Stimulated activated CD4-positive, alpha-beta T cell treated with anti-CD3 and anti-CD28 coated beads, Interleukin-4, amount 100 ng/mL, for 1 hour (primary cell): Measurements from ENCODE around the gene SEC61B.
A peak's percentile ranks its signal among the peaks of the same experiment; 100 is the strongest.

Source experiments
- DNase-seq: peaks from one replicate; pipeline ENCODE4 v3.0.0-alpha.2; 2020

SEC61B gene

GRCh38 chr9:99239341-99240060 is 17.4 kb downstream of the SEC61B start:
- no peak for DNase-seq

DNA sequence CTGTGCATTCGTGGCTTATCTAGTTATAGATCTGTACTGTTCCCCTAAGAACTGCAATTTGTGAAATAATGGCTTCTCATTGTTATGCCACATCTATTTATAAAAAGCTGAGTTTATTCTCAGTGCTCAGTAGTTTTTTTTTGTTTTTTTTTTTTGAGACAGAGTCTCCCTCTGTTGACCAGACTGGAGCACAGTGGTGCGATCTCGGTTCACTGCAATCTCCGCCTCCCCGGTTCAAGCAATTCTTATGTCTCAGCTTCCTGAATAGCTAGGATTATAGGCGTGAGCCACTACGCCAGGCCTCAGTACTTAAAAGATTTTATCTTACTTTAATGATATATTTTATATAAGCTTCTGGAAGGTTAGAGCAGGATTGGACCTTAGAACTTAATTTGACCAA is 19.0 kb downstream of the SEC61B start:
- DNase-seq = no peak

DNA sequence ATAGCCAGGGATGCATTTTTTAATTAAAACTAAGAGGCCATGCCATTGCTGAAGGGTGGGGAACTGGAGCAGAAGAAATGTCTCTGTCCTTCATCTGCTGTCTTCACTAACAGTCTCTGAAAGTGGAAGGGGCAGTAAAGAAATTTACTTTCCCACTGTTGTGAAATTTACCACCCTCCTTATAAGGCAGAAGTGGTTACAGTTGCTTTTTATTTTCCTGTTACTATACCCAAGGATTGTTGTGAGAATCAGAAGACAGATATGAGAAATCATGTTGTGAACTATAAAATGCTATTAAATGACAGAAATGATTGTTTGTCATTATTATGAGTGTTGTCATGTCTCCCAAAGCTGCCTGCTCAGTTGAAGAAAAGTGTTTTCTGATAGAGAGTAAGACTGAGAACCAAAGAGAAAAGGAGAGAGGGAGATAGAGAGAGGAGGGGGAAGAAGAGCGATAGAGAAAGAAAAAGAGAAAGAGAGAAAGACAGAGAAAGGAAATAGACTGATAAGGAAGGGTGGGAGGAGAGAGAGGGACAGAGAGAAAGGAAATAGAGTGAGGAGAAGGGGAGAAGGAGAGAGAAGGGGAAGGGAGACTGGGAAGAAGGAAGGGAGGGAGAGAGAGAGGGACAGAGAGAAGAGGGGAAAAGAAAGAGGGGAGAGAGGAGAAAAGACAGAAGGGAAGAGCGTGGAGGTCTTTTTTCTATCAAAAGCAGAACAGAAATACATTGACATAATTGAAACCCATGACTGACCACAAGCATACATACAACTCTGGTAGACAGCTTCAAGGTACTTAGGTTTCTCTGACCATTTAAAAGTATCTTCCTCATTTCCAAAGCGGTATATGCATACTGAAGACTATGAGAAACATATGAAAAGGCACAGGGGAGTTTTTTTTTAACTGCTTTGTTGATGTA is 22.5 kb downstream of the SEC61B start:
- DNase-seq = no peak

DNA sequence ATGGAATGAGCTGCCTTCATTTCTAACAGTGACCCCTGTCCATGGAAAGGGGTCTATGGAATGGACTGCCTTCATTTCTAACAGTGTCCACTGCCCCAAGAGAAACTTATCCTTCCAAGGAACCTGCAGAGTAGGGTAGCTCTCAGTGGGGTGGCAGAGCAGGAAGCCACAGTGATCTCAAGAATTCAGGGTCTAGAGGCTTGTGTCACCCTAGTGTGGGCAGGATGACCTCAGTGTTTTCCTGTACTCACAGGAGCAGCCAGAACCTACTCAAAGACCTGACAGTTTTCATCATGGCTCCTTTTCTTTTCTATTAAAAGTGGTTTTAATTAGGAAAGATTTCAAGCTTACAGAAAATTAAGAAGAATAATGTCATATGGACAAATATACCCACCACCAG is 27.5 kb downstream of the SEC61B start:
- DNase-seq = no peak

- no peak for DNase-seq
Observed at GRCh38 chr9:99251157-99251556, 29.1 kb downstream of the SEC61B start.

GRCh38 chr9:99253134-99253533 is 31.1 kb downstream of the SEC61B start:
- no peak for DNase-seq

GRCh38 chr9:99253772-99254431 is 31.8 kb downstream of the SEC61B start:
- peak; percentile 80 for DNase-seq

GRCh38 chr9:99255651-99256050 is 33.6 kb downstream of the SEC61B start:
- DNase-seq = no peak

GRCh38 chr9:99257723-99258389 is 35.8 kb downstream of the SEC61B start:
- no peak for DNase-seq

GRCh38 chr9:99259231-99259918 is 37.3 kb downstream of the SEC61B start:
- peak; percentile 38 for DNase-seq

- DNase-seq = no peak
Observed at GRCh38 chr9:99261923-99262322, 39.8 kb downstream of the SEC61B start.

- no peak for DNase-seq
Observed at GRCh38 chr9:99262949-99263418, 40.9 kb downstream of the SEC61B start.

DNA sequence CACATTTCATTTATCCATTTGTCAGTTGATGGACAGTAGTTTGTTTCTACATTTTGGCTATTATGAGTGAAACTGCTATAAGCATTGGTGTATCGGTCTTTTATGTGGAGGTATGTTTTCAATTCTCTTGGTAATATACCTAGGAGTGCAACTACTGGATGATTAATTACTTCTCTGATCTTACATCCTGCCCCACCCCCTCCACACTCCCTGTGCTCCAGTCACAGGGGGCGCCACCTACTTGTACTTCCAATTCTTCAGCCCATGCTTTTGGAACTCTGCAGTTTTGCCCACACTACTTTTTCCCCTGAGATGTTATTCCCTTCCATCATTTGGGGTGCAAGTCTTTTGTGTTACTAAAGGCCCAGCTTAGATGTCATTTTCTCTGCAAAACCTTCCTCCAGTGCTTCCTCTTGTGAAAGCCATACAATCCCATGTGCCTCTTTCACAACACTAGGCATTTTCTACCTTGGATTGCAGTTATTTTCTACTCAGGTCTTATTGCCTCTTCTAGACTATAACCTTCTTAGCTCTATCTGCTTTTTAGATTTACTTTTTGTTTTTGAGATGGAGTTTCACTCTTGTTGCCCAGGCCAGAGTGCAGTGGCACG is 42.1 kb downstream of the SEC61B start:
- peak; percentile 32 for DNase-seq

DNA sequence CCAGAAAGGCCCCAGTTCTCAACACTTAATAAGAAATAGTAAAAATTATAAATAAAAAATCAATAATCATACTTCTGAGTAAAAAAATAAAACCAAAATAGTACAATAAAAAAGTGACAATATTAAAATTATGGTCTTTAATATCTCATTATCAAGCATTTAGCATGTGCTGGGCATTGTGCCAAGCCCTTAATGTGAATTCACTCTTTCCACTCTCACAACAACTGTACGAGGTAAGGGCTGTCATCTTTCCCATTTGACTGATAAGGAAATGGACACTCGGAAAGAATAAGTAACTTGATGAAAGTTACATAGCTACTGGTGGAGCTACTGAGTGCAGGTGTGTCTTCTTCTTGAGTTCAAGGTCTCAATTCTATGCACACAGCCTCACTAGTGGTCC is 43.6 kb downstream of the SEC61B start:
- DNase-seq = no peak

DNA sequence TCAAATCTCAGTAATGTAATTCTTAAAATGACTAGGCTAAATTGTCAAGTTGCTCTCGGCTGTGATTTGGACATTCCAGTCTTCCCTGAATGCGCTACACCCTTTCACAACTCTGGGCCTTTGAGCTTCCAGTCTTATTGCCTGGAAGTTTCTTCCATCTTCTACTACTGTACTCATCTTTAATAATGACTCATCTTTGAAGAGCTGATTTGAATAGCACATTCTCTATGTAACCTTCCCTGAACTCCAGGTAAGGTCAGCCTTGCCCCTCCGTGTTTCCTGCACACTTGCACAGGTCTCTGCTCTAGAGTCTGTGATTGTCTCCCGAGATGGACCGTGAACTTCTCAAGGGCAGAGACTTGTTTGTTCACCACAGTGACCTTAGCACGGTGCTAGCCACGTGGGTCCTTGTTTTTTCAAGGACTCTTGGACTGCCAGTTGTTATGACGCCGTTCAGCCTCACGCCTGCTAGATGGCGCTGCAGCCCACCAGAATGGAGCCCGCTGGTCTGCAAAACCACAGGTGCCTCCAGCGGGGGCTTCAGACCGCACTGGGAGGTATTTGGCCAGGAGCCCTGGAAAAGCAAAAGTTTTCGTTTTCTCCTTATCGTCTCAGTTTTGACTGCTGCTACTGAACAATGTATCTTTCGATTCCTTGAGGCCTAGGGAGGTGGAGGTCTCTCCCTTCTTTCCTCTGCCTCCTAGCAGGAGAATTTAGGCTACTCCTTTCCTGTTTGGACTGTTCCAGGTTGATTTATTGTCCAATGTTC is 44.4 kb downstream of the SEC61B start:
- DNase-seq = peak; percentile 65

DNA sequence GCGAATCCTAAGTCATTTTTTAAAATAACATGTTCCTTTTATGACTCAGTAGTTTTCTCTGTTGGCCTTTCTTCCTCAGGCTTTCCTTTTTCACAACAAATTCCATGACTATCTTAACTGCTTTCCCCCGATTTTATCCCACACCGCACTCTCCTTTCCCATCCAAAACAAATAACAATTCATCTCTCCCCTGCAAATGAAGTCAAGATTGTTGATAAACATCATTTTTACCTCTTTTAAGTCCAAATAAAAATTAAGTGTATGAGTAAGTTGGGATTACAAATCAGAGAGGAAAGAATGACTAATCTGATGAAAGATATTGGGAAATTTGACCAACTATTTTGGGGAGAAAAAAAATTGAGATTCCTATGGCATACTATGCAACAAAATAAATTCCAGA is 47.3 kb downstream of the SEC61B start:
- no peak for DNase-seq

DNA sequence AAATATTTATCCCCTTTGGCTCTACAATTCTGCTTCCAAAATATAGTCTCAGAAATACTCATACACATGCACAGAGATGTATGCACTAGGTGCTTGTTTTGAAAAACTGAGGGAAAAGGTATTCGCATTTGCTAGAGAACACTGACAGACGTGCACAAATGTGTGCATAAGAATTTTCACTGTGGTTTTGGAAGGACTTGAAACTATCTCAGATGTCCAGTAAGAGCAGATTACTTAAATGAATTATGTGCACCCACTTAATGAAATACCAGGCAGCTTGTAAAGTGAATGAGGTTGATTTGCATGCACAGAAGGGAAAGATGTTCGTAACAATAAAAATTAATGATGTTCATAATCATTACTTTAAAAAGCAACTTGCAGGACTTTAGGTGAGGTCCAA is 48.4 kb downstream of the SEC61B start:
- no peak for DNase-seq

DNA sequence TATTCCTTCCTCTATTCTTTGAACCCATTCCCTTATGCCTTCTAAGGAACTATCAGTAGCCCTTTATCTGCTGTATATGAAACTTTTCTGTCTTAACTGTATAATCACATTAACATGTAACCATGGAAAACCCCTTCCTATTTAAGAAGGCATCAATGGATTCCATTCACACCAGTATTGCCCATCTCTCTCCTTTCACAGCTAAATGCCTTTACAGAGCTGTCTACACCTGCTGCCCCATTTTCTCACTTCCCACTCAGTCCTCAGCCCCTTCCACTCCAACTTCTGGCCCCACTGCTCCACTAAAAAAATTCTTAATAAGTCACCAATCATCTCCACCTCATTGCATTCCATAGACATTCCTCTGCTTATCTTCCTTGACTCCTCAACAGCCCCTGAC is 50.8 kb downstream of the SEC61B start:
- no peak for DNase-seq

- DNase-seq = no peak
Observed at GRCh38 chr9:99274016-99274415, 51.9 kb downstream of the SEC61B start.

DNA sequence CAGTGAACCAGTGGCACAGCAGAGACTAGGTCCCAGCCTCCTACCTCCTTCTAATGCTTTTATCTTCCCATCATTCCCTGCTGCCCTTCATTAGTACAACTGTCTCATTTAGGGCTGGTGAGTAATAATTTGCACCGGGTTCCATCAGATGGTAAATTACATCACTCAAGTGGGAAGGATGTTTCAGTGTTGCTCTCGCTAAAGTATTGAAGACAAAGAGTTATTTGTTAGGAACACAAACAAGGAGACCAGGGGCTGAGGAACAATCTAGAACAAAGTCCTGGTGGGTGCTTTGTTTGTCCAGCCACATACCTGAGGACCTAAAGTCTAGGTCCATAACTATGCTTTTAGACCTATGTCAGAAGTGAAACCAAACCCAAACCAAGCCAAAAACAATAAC is 52.4 kb downstream of the SEC61B start:
- no peak for DNase-seq
